ENCODE results near the gene NFAM1. TPM values are rescaled to one million over a fixed set of nuclear protein-coding genes. Genes with fewer than 3 reads are reported as not detected.

NFAM1 gene
- total RNA-seq, 1 experiment from 2014 or later: 3.8 TPM

- no TSS peak for BruUV-seq (replicated peaks)
- CTCF ChIA-PET: no interaction called here
- H3K27me3 ChIP-seq (replicated peaks; ENCODE audit: insufficient read depth, low read depth, low read length, poor library complexity): no peaks in the 10 kb centered on the region
Measured at GRCh38 chr22:42336527-42337227, 95.5 kb downstream of the NFAM1 start.

GRCh38 chr22:42335839-42336378 is 96.3 kb downstream of the NFAM1 start:
- intact Hi-C loops (cut with micrococcal nuclease; ENCODE audit: unreplicated experiment): no loop called here
- BruUV-seq (replicated peaks): no TSS peak
- TF ChIP-seq EZH2 (IDR thresholded peaks at IDR 0.05; ENCODE audit: borderline replicate concordance, low read depth, low read length, poor library complexity, severe bottlenecking) (no peak), CTCF (conservative IDR thresholded peaks at IDR 0.05; ENCODE audit: low read depth, low read length) (no peak)
- no peak overlapping the region for H3K4me3 ChIP-seq (ENCODE audit: low read depth, low read length, poor library complexity, severe bottlenecking)
- no peak overlapping the region for H3K27ac ChIP-seq (ENCODE audit: low read depth, low read length, poor library complexity, severe bottlenecking)
- CTCF ChIA-PET: no interaction called here
- POLR2A ChIA-PET (ENCODE audit: low non-redundant PET): no interaction called here
- H3K36me3 ChIP-seq (ENCODE audit: insufficient read depth, low read length, poor library complexity, severe bottlenecking): no peaks in the 10 kb centered on the region
- H3K27me3 ChIP-seq (replicated peaks; ENCODE audit: insufficient read depth, low read depth, low read length, poor library complexity): no peaks in the 10 kb centered on the region
- no peak for DNase-seq (ENCODE audit: low spot score)
- H3K4me1 ChIP-seq (ENCODE audit: insufficient read depth, low read length, poor library complexity, severe bottlenecking): peaks cover 9% of the 10 kb centered on the region
- H3K9me3 ChIP-seq (ENCODE audit: low read depth, low read length, poor library complexity, severe bottlenecking): no peaks in the 10 kb centered on the region

More at GRCh38 chr22:42336527-42337227, 95.5 kb downstream of the NFAM1 start:
- intact Hi-C loops (cut with micrococcal nuclease; ENCODE audit: unreplicated experiment): no loop called here
- H3K4me1 ChIP-seq (ENCODE audit: insufficient read depth, low read length, poor library complexity, severe bottlenecking): peaks cover 7% of the 10 kb centered on the region
- no peak overlapping the region for H3K4me3 ChIP-seq (ENCODE audit: low read depth, low read length, poor library complexity, severe bottlenecking)
- TF ChIP-seq CTCF (conservative IDR thresholded peaks at IDR 0.05; ENCODE audit: low read depth, low read length) (no peak), EZH2 (IDR thresholded peaks at IDR 0.05; ENCODE audit: borderline replicate concordance, low read depth, low read length, poor library complexity, severe bottlenecking) (no peak)
- no peak overlapping the region for H3K27ac ChIP-seq (ENCODE audit: low read depth, low read length, poor library complexity, severe bottlenecking)
- H3K36me3 ChIP-seq (ENCODE audit: insufficient read depth, low read length, poor library complexity, severe bottlenecking): no peaks in the 10 kb centered on the region
- POLR2A ChIA-PET (ENCODE audit: low non-redundant PET): no interaction called here
- H3K9me3 ChIP-seq (ENCODE audit: low read depth, low read length, poor library complexity, severe bottlenecking): no peaks in the 10 kb centered on the region
- no peak for DNase-seq (ENCODE audit: low spot score)

GRCh38 chr22:42334875-42335512 is 97.2 kb downstream of the NFAM1 start:
- Histone ChIP-seq H3K4me1 (ENCODE audit: insufficient read depth, low read length, poor library complexity, severe bottlenecking) (peaks cover 14% of the 10 kb centered on the region), H3K27me3 (replicated peaks; ENCODE audit: insufficient read depth, low read depth, low read length, poor library complexity) (no peaks in the 10 kb centered on the region), H3K27ac (ENCODE audit: low read depth, low read length, poor library complexity, severe bottlenecking) (no peak overlapping the region), H3K36me3 (ENCODE audit: insufficient read depth, low read length, poor library complexity, severe bottlenecking) (no peaks in the 10 kb centered on the region), H3K9me3 (ENCODE audit: low read depth, low read length, poor library complexity, severe bottlenecking) (no peaks in the 10 kb centered on the region), H3K4me3 (ENCODE audit: low read depth, low read length, poor library complexity, severe bottlenecking) (no peak overlapping the region)
- CTCF ChIA-PET: interaction anchor here (0.5 kb wide), 1 partner anchor 139 kb away, joined by 4 read pairs; no protein-coding TSS in a partner anchor
- DNase-seq (ENCODE audit: low spot score): no peak
- no TSS peak for BruUV-seq (replicated peaks)
- POLR2A ChIA-PET (ENCODE audit: low non-redundant PET): no interaction called here
- intact Hi-C loops (cut with micrococcal nuclease; ENCODE audit: unreplicated experiment): no loop called here
- TF ChIP-seq EZH2 (IDR thresholded peaks at IDR 0.05; ENCODE audit: borderline replicate concordance, low read depth, low read length, poor library complexity, severe bottlenecking) (no peak), CTCF (conservative IDR thresholded peaks at IDR 0.05; ENCODE audit: low read depth, low read length) (no peak)

Data from A673 (cell line).